Occipital lobe (tissue), 2 donors: ENCODE results near the gene ZNF785. TPM values are rescaled to one million over a fixed set of nuclear protein-coding genes. Genes with fewer than 3 reads are reported as not detected.
"Not testable (repeated sequence)": the region's sequence is repeated elsewhere in the genome, so short reads cannot be mapped to it uniquely, and the experiment has no call there.

Source experiments
- DNase-seq: peaks from one replicate; lab custom pipeline; 2025; lab: John Stamatoyannopoulos, UW
- total RNA-seq: library from RNA; depleted of rRNA; stranded (reverse); fragments of >200 nt; gene quantifications from one replicate; pipeline ENCODE4 v1.2.3, GENCODE V29; 2014

The ZNF785 gene
- 16.1 TPM for total RNA-seq

DNA sequence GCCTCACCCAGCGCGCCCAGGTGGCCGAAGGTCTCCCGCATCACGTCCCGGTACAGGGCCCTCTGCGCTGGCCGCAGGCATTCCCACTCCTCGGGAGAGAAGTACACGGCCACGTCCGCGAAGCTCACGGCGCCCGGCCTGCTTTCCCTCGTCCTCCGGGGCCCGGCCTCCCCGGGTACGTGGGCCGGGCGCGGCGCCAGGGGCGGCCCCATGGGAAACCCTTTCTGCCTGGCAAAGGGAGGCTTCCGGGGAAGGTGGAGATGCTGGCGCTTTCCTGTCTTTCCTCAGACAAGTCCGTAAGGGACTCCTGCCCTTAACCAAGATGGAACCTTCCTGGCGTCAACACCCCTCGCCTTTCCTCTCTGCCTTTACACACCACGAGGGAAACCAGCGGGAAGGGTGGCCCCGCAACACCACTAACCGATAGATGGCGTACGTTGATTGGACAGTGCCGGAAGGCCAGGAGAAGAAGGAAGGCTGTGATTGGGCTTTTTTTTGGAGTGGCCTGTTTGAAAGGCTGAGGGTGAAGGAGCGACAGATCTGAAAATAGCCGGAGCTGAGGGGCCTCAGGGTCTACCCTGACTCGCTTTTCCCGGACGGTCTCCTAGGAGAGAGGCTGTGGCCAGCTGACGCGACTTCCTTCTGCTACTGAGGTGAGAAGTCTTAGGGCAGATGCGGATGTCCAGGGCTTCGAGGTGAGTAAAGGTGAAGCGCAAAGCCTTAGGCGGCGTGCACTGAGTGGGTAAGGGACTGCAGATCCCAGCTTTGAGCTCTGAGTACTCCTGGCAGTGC lies at the start of gene ZNF785:
Gene ZNF785 (minus strand): TSS at position 298 of the 792 bp plus-strand sequence. CDS start 86 bp downstream, at position 212.
- peak; percentile 99 for DNase-seq

DNA sequence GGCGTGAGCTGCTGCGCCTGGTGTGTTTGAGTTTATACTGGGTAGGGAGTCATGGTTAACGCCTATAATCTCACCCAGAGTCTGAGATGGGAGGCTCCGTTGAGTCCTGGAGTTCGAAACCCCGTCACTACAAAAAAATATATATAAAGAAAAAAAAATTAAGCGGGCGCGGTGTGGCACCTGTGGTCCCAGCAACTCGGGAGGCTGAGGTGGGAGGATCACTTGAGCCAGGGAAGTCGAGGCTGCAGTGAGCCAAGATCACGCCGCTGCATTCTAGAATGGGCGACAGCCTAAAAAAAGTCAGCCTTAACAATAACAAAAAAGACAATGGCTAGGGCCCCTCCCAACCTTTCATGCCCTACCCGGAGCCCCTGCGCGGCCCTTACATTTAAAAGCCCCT lies 48.0 kb upstream of the ZNF785 start:
- no peak for DNase-seq

GRCh38 chr16:30632454-30632853 lies 47.0 kb upstream of the ZNF785 start:
- not testable (repeated sequence) for DNase-seq

DNA sequence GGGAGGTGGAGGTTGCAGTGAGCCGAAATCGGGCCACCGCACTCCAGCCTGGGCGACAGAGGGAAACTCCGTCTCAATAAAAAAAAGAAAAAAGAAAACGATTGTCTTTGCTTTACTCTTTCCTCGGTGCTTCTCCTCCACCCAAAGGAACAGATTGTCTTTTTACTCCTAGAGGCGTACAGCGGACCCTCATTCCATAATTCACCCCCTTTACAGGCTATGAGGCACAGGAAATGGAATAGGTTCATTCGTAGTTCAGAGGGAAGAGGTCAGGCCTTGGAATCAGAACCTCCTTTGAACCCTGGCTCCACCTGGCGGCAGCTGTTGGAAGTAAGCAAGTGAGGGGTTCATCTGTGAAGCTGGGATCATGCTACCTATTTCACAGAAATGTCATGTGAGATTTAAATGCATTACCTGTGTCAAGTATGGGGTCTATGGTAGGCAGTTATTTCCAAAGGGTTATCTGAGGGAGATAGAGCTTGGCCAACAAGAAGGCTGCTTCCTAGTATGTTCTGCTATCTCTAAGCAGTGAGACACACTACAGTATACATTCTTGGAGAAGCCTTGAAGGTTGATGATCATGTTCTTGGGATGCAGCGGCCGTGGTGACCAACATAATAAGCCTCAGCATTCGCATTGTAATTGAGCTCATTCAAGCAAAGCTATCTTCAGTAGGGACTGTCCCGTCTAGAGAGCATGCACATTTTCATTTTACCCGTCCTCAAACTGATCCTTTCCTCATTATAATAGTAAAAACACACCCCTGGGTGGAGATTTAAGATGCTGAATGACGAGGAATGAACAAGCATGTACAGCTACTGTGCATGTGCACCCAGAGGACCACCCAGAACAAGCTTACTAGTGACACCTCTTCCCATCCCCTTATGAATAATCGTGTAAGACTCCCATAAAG lies 43.4 kb upstream of the ZNF785 start:
- peak; percentile 45 for DNase-seq

DNA sequence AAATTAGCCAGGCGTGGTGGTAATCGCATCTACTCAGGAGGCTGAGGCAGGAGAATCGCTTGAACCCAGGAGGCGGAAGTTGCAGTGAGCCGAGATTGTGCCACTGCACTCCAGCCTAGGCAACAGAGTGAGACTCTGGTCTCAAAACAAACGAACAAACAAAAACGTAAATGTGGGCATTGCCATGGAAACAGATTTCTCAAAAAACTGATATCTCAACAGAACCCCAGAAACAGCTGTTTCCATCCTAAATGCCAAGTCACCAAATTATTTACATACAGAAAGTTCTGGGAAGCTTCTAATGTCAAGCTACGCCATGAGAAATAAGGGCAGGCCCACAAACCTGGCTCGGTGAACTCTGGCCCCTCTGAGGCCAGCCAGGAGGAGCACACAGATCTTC lies 40.7 kb upstream of the ZNF785 start:
- no peak for DNase-seq

- DNase-seq, result no peak
Measured at GRCh38 chr16:30623536-30624283, 38.2 kb upstream of the ZNF785 start.

DNA sequence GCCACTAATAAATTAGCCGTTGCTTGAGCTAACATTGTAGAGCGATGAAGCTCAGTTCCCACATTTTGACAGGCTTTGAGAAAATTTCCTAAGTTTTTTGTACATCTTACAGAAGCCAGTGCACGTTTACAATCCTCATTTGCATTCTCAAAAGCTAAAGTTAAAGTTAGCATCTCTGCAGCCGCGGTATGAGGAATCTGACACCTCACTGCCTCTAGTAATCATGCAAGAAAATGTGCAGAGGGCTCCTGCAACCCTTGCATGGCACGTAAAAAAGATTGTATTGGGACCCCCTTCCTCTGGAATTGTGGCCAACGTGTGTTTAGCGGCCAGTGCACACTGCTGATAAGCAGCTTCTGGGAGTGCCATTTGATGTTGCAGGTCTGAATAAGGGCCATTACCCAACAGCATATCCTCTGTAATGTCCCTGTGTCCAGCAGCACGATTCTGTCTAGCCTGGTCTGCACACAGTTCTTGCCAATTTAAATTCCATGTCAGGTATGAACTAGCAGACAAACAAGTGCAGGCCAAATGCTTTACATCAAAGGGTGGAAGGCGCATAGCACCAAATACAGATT lies 37.0 kb upstream of the ZNF785 start:
- DNase-seq, result no peak

GRCh38 chr16:30621765-30622164 lies 36.3 kb upstream of the ZNF785 start:
- DNase-seq, result no peak

DNA sequence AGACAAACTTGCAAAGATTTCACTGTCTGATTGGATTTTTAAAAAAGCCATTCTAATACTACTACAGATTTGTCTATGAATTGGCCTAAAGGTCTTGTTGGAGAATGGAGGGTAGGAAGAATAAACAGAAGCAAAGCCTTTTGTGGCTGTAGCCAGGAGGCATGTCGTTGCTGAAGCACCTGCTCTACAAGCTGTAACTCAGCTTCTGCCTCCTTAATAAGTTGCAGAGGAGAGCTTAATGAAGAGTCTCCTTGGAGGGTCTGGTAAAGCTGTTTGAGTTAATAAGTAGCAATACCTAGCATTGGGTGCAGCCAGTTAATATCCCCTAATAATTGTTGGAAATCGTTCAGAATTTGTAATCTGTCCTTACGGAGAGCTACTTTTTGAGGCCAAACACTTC lies 34.7 kb upstream of the ZNF785 start:
- DNase-seq, result no peak

GRCh38 chr16:30619638-30620037 lies 34.1 kb upstream of the ZNF785 start:
- no peak for DNase-seq

- DNase-seq, result no peak
Measured at GRCh38 chr16:30619202-30619601, 33.7 kb upstream of the ZNF785 start.

DNA sequence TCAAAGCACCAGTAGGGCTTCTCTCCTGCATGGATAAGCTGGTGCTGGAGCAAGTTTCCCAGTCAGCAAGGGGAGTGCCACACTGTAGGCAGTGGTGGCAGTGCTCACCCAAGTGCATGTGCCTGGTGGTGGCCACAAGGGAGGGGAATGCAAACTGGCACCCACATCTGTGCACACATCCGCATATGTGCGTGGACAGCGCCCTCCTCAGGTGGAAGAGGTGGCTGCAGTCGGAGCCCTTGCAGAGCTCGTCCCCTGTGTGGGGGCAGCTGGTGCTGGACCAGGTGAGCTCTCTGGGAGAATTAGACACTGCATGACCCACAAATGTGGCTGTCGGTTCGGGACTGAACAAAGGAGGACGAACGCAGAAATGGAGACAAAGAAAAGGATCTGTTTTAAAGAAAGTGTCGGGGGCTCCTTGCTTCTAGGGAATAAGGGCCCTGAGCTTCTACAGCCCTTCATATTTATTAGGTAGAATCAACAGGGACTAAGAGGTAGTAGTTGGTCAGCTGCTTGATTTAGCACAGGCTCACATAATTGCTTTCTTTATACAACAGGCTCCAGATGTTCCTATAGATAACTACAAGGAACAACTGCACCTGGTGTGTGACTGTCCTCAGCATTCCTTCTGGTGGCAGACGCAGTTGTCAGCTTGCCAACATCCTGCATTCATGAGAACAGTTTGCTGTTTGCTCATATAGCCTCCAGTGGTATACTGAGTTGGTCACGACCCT lies 30.0 kb upstream of the ZNF785 start:
- DNase-seq, result no peak

- peak; percentile 96 for DNase-seq
Measured at GRCh38 chr16:30609926-30610839, 24.7 kb upstream of the ZNF785 start, which contains the start of gene ZNF689. TSS of gene ZNF689 (minus strand) at chr16:30610389. CDS start at chr16:30610041, 348 bp downstream.

GRCh38 chr16:30609002-30609925 lies 23.8 kb upstream of the ZNF785 start:
- DNase-seq, result peak; percentile 72

DNA sequence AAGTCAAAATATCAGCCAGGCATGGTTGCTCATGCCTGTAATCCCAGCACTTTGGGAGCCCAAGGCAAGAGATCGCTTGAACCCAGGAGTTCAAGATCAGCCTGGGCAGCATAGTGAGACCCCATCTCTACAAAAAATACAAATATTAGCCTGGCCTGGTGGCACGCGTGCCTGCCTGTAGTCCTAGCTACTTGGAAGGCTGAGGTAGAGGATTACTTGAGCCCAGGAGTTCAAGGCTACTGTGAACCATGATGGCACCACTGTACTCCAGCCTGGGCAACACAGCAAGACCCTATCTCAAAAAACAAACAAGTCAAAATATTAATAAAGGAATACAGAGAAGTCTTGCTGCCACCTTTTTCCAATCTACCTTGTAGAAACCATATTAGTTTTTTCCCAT lies 20.5 kb upstream of the ZNF785 start:
- no peak for DNase-seq

DNA sequence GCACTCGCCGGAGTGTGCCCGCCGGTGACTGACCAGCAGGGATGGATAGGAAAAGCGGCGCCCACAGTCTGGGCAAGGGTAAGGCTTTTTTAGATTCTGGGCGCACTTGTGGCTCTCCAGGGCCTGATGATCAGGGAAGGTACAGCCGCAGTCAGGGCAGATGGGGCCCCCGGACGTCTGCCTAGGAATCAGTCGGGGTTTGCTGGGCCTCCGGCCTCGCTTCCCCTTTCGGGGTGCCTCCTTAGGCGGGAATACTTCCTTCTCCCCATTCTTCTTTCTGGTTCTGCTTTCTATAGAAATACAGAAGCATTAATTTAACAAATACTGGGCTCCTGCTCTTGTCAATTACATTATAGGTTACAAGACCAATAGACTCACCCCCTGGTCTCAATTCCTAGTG lies 19.7 kb upstream of the ZNF785 start:
- DNase-seq, result no peak

DNA sequence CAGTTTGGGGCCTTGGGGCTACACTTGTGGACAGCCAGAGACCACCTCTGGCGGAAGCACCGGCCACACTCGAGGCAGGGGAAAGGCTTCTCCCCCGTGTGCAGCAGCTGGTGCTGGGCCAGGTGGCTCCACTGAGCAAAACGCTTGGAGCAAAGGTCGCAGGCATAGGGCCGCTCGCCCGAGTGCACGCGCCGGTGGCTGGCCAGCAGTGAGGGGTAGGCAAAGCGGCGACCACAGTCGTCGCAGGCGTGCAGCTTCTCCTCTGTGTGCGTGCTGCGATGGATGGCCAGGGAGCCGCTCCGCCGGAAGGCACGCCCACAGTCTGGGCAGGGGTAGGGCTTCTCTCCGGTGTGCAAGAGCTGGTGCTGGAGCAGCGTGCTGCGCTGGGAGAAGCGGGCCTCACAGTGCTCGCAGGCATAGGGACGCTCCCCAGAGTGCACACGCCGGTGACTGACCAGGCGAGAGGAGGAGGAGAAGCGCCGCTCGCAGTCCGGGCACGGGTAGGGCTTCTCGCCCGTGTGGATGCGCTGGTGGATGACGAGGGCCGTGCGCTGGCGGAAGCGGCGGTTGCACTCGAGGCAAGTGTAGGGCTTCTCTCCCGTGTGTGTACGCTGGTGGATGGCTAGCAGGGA lies 18.9 kb upstream of the ZNF785 start:
- no peak for DNase-seq

DNA sequence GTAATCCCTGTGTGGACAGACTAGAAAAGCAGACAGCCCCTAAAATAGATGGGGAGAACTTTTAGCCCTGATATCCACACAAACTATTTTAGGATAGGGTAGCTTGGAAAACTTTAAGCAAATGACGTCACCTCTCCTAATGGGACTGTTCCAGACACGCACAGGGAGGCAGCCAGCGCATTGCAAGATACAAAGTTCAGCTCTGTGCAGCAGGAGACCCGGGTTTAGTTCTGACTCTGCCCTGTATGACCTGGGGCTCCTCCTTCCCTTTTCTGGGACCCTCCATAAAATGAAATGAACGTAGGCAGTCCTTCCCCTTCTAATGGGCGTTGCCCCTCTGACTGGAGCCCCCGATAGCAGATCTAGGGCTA lies 18.4 kb upstream of the ZNF785 start:
- no peak for DNase-seq
